K562 (cell line): ENCODE data around the gene VWA2. TPM values are rescaled to one million over a fixed set of nuclear protein-coding genes. Genes with fewer than 3 reads are reported as not detected.

Experiments used
- ATAC-seq: fragments of 200-7000 bp; cut with Tn5 transposase; 3 replicates; pipeline ENCODE4 v1.9.1; 2020; ENCODE audit warnings: moderate library complexity
- BruUV-seq: library from RNA; stranded (reverse); fragments of 400-500 nt; replicated peaks from 2 replicates; lab custom pipeline; 2021; lab: Mats Ljungman, UMichigan
- CTCF ChIA-PET: fragments of 300-600 bp; formaldehyde crosslinking; extraction: SDS; loops from one replicate; lab custom pipeline; 2021; ENCODE audit warnings: low intra/inter-chr PET ratio; lab: Yijun Ruan, JAX
- POLR2A ChIA-PET: fragments of 300-600, 350-650 bp; sonication (Branson Sonifier 250); formaldehyde crosslinking; extraction: SDS; loops from one replicate; lab custom pipeline; 2021; ENCODE audit warnings: antibody characterized with exemption, inconsistent platforms; lab: Yijun Ruan, JAX
- DNase-seq, 4 experiments: peaks; one replicate each; pipeline versions ENCODE4 v3.0.0 to v3.0.0-alpha.2; 2011 to 2018; ENCODE audit warnings: low spot score in 3 of 4, mixed read lengths in 3 of 4; ENCODE audit errors: extremely low read depth in 1 of 4
- FAIRE-seq: peaks from 2 replicates; lab custom pipeline; 2011; peaks lifted over from hg19 to GRCh38; lab: Jason Lieb, UNC
- H2AFZ ChIP-seq: 2 replicates; pipeline ENCODE4 v1.6.0; 2011; ENCODE audit warnings: low read depth, low read length, control low read depth, inconsistent platforms
- H3K27ac ChIP-seq: fragments of 200-600 bp; 3 replicates; pipeline ENCODE4 v1.8.0; 2011; ENCODE audit warnings: low read depth, mild to moderate bottlenecking, control low read depth, inconsistent platforms, low read length, moderate library complexity, mixed read lengths; ENCODE audit errors: extremely low read depth
- H3K27me3 ChIP-seq, 2 experiments: fragments of 300-600 bp in 1 of 2; 2 replicates in 1 of 2; 3 replicates in 1 of 2; pipeline versions ENCODE4 v1.6.0 to v1.8.0; 2011; ENCODE audit warnings: inconsistent platforms in 2 of 2, low read length in 2 of 2, mild to moderate bottlenecking in 1 of 2, mixed read lengths in 1 of 2, moderate library complexity in 1 of 2; ENCODE audit not compliant: control insufficient read depth in 2 of 2, insufficient read depth in 2 of 2
- H3K36me3 ChIP-seq: fragments of 300-600 bp; 3 replicates; pipeline ENCODE4 v1.8.0; 2011; ENCODE audit warnings: mild to moderate bottlenecking, low read length, inconsistent platforms; ENCODE audit not compliant: control insufficient read depth, insufficient read depth
- H3K4me1 ChIP-seq, 2 experiments: fragments of 200-600 bp in 1 of 2; replicated peaks in 1 of 2; 2 replicates in 1 of 2; 3 replicates in 1 of 2; pipeline versions ENCODE4 v1.5.1 to v1.8.0; 2011; ENCODE audit warnings: inconsistent platforms in 2 of 2, low read length in 2 of 2, mild to moderate bottlenecking in 1 of 2, mixed read lengths in 1 of 2, moderate library complexity in 1 of 2; ENCODE audit not compliant: control insufficient read depth in 2 of 2, insufficient read depth in 2 of 2
- H3K4me2 ChIP-seq: 2 replicates; pipeline ENCODE4 v1.6.1; 2011; ENCODE audit warnings: low read length, control low read depth, inconsistent platforms, mixed read lengths; ENCODE audit not compliant: insufficient read depth
- H3K4me3 ChIP-seq: fragments of 200-600 bp; sonication (generic), shearing (Covaris generic); 2 replicates; pipeline ENCODE4 v1.5.1; 2016; ENCODE audit warnings: control low read depth, inconsistent platforms
- H3K79me2 ChIP-seq: fragments of 200-600 bp; 3 replicates; pipeline ENCODE4 v1.8.0; 2011; ENCODE audit warnings: low read length, inconsistent platforms; ENCODE audit not compliant: control insufficient read depth, insufficient read depth
- H3K9ac ChIP-seq, 2 experiments: 2 replicates each; pipeline versions ENCODE4 v1.6.0 to v1.6.1; 2011; ENCODE audit warnings: low read depth in 2 of 2, low read length in 2 of 2, control low read depth in 1 of 2, inconsistent platforms in 1 of 2, mild to moderate bottlenecking in 1 of 2, mixed read lengths in 1 of 2; ENCODE audit not compliant: insufficient read depth in 1 of 2
- H3K9me1 ChIP-seq: one replicate; pipeline ENCODE4 v1.6.0; 2011; ENCODE audit warnings: inconsistent platforms, mild to moderate bottlenecking, low read length, moderate library complexity; ENCODE audit not compliant: control insufficient read depth, insufficient read depth
- H3K9me3 ChIP-seq: replicated peaks from 2 replicates; pipeline ENCODE4 v1.5.1; 2011; ENCODE audit warnings: low read depth, low read length, inconsistent platforms; ENCODE audit not compliant: control insufficient read depth, insufficient read depth
- H4K20me1 ChIP-seq: replicated peaks from 2 replicates; pipeline ENCODE4 v1.6.1; 2011; ENCODE audit warnings: low read length, inconsistent platforms, mixed read lengths; ENCODE audit not compliant: control insufficient read depth, insufficient read depth
- ADNP ChIP-seq: fragments of 200-800 bp; sonication (Bioruptor generic); IDR thresholded peaks from 2 replicates; pipeline ENCODE4 v1.6.1; 2016; ENCODE audit warnings: missing genetic modification characterization, missing compliant biosample characterization
- BRD9 ChIP-seq: fragments of 450-650 bp; IDR thresholded peaks from 2 replicates; pipeline ENCODE4 v1.6.1; 2018; ENCODE audit warnings: low read depth; ENCODE audit not compliant: partially characterized antibody
- FOXJ2 ChIP-seq: fragments of 200-800 bp; sonication (Bioruptor generic); IDR thresholded peaks from 2 replicates; pipeline ENCODE4 v1.6.1; 2016; ENCODE audit warnings: missing genetic modification characterization, missing compliant biosample characterization
- NEUROD1 ChIP-seq: fragments of 150-350 bp; IDR thresholded peaks from 2 replicates; pipeline ENCODE4 v1.6.1; 2014; ENCODE audit warnings: borderline replicate concordance, low read length, low read depth; ENCODE audit not compliant: partially characterized antibody
- PML ChIP-seq: IDR thresholded peaks from 2 replicates; pipeline ENCODE4 v1.6.1; 2012; ENCODE audit warnings: low read length, inconsistent platforms
- RCOR1 ChIP-seq, 2 experiments: IDR thresholded peaks; 2 replicates each; pipeline ENCODE4 v1.6.1; 2012; ENCODE audit warnings: low read depth in 2 of 2, low read length in 2 of 2, borderline replicate concordance in 1 of 2, improper control_type of control experiment in 1 of 2
- SMAD3 ChIP-seq: fragments of 450-650 bp; formaldehyde crosslinking; conservative IDR thresholded peaks from 2 replicates; pipeline ENCODE4 v1.4.0; 2020; ENCODE audit warnings: mild to moderate bottlenecking
- SMARCA5 ChIP-seq: fragments of 450-650 bp; IDR thresholded peaks from 2 replicates; pipeline ENCODE4 v1.6.1; 2016
- ZBTB43 ChIP-seq: sonication (generic); formaldehyde crosslinking; IDR thresholded peaks from 2 replicates; pipeline ENCODE4 v1.8.0; 2023; ENCODE audit warnings: mild to moderate bottlenecking, missing genetic modification reagents
- ZBTB9 ChIP-seq: fragments of 450-650 bp; formaldehyde crosslinking; IDR thresholded peaks from 2 replicates; pipeline ENCODE4 v1.4.0; 2020; ENCODE audit warnings: mild to moderate bottlenecking, moderate library complexity
- ZNF175 ChIP-seq: fragments of 200-800 bp; sonication (Bioruptor generic); IDR thresholded peaks from 2 replicates; pipeline ENCODE4 v1.6.1; 2016; ENCODE audit warnings: low read depth, mild to moderate bottlenecking, missing genetic modification characterization, missing compliant biosample characterization
- ZNF589 ChIP-seq: fragments of 200-800 bp; sonication (Bioruptor generic); IDR thresholded peaks from 2 replicates; pipeline ENCODE4 v1.6.1; 2016; ENCODE audit warnings: low read depth, missing genetic modification characterization, missing compliant biosample characterization
- WGBS: fragments of 100-300 bp; shearing (Covaris generic); methylation state at CpG from one replicate; pipeline ENCODE4 v1.1.6; 2016; ENCODE audit warnings: low coverage, mixed read lengths; ENCODE audit not compliant: insufficient coverage; ENCODE audit errors: missing lambda C conversion rate; 5-methylcytosine and 5-hydroxymethylcytosine counted together
- in situ Hi-C: fragments of 300-500 bp; cut with MboI; formaldehyde crosslinking; loops from 4 replicates; pipeline ENCODE4 v1.15.0; 2018; ENCODE audit warnings: inconsistent platforms, mixed read lengths
- intact Hi-C: fragments of 100-400 bp; cut with micrococcal nuclease; formaldehyde crosslinking; loops from 2 replicates; pipeline ENCODE4 v1.14.2; 2022
- polyA plus RNA-seq, 8 experiments: library from polyadenylated mRNA; depleted of rRNA in 4 of 8; stranded (reverse) in 5 of 8; unstranded in 3 of 8; fragments of >200 nt; fragmentation: Nextera tagmentation in 2 of 8; fragmentation: Illumina TruSeq in 1 of 8; extraction: Ambion mirVana in 2 of 8; extraction: Trizol in 1 of 8; gene quantifications; 2 replicates each; pipeline versions ENCODE4 v1.2.1 to v1.2.3, GENCODE V29; 2011 to 2014; ENCODE audit warnings: inconsistent platforms in 1 of 8, missing spikeins in 1 of 8
- total RNA-seq, 7 experiments: library from RNA; depleted of rRNA in 6 of 7; stranded (reverse); fragments of >200 nt in 6 of 7; fragmentation: Illumina TruSeq in 2 of 7; extraction: Trizol in 2 of 7; gene quantifications; 2 replicates each; pipeline versions ENCODE4 v1.2.1 to v1.2.3, GENCODE V29; 2011 to 2021; ENCODE audit warnings: low replicate concordance in 1 of 7

Gene VWA2
- total and polyA plus RNA-seq, 9 of the 15 experiments (the other 6 are each of a cell fraction or from before 2014, with no cell fraction given) = not detected

- H2AFZ ChIP-seq = no peak overlapping the region
- no peak overlapping the region for H3K4me2 ChIP-seq
- ChIA-PET POLR2A (interaction anchor here (0.6 kb wide), 1 partner anchor 128 kb away, joined by 3 read pairs; no protein-coding TSS in a partner anchor), CTCF (no interaction called here)
- no peaks in the 10 kb centered on the region for H3K9me1 ChIP-seq
- WGBS = 0% methylated on average over 10 of the region's 14 CpGs
- no peaks in the 10 kb centered on the region for H3K4me1 ChIP-seq
- no peaks in the 10 kb centered on the region for H3K36me3 ChIP-seq
- intact Hi-C loops (loop anchor here (5.0 to 10.0 kb wide), 2 partner anchors 395 to 597 kb away; no protein-coding TSS in a partner anchor), in situ Hi-C loops (no loop called here)
- no peak for ATAC-seq
- no peaks in the 10 kb centered on the region for H3K79me2 ChIP-seq
- no peak overlapping the region for H3K4me3 ChIP-seq
- H3K9ac ChIP-seq = no peak overlapping the region
- H3K27ac ChIP-seq = no peak overlapping the region
- DNase-seq = no peak
- no TSS peak for BruUV-seq
- no peak for FAIRE-seq
- no peak for TF ChIP-seq RCOR1 (IDR thresholded peaks at IDR 0.05; ENCODE audit: borderline replicate concordance in 1 of 2, low read depth in 2 of 2, low read length in 2 of 2)
- no peak for TF ChIP-seq NEUROD1
- TF ChIP-seq SMARCA5 = no peak
- TF ChIP-seq BRD9 = no peak
- no peak for TF ChIP-seq ADNP (tag)
- no peak for TF ChIP-seq FOXJ2 (tag)
- TF ChIP-seq PML = no peak
- TF ChIP-seq SMAD3 (CRISPR knock-in tag) = no peak
- TF ChIP-seq ZBTB9 (CRISPR knock-in tag) = no peak
- no peak for TF ChIP-seq ZNF175 (CRISPR knock-in tag)
- no peak for TF ChIP-seq ZBTB43
- no peak for TF ChIP-seq ZNF589 (CRISPR knock-in tag)
- no peaks in the 10 kb centered on the region for H3K9me3 ChIP-seq
- H4K20me1 ChIP-seq = no peaks in the 10 kb centered on the region
- peaks cover 0 to 8% of the 10 kb centered on the region in 2 experiments; a peak in 1 of 5 replicates for H3K27me3 ChIP-seq
These were observed 63.1 kb downstream of the VWA2 start for GRCh38 chr10:114301951-114302710.
